Fibroblast of villous mesenchyme (primary cell): ENCODE results near the gene HMG20A. TPM values are rescaled to one million over a fixed set of nuclear protein-coding genes. Genes with fewer than 3 reads are reported as not detected.
A peak's percentile ranks its signal among the peaks of the same experiment; 100 is the strongest.

Experiments used
- DNase-seq: peaks from one replicate; pipeline ENCODE4 v3.0.0-alpha.2; 2010; ENCODE audit warnings: low read depth
- H3K4me3 ChIP-seq: 2 replicates; pipeline ENCODE4 v1.5.1; 2011; ENCODE audit warnings: low read depth, mild to moderate bottlenecking, low read length
- CTCF ChIP-seq: IDR thresholded peaks from 2 replicates; pipeline ENCODE4 v1.5.1; 2012; ENCODE audit warnings: low read depth, mild to moderate bottlenecking, low read length; ENCODE audit not compliant: insufficient read depth
- total RNA-seq: library from RNA; depleted of rRNA; stranded (reverse); fragments of >200 nt; gene quantifications from 2 replicates; pipeline ENCODE4 v1.2.3, GENCODE V29; 2012

The HMG20A gene
- total RNA-seq, 1 donor, result 36.7 TPM

GRCh38 chr15:77480859-77481633 lies 60.4 kb downstream of the HMG20A start:
- H3K4me3 ChIP-seq, result no peak overlapping the region
- DNase-seq, result no peak
- TF ChIP-seq CTCF, result no peak

- DNase-seq, result peak; percentile 37
- H3K4me3 ChIP-seq, result no peak overlapping the region
- no peak for TF ChIP-seq CTCF
Measured at GRCh38 chr15:77481670-77482069, 61.0 kb downstream of the HMG20A start.

- DNase-seq, result peak; percentile 80
- no peak for TF ChIP-seq CTCF
- no peak overlapping the region for H3K4me3 ChIP-seq
Measured at GRCh38 chr15:77482570-77482969, 61.9 kb downstream of the HMG20A start.

GRCh38 chr15:77483425-77484140 lies 62.9 kb downstream of the HMG20A start:
- no peak for TF ChIP-seq CTCF
- H3K4me3 ChIP-seq, result no peak overlapping the region
- DNase-seq, result no peak

- no peak overlapping the region for H3K4me3 ChIP-seq
- no peak for TF ChIP-seq CTCF
- DNase-seq, result no peak
Measured at GRCh38 chr15:77484994-77485393, 64.3 kb downstream of the HMG20A start.

- TF ChIP-seq CTCF, result no peak
- no peak for DNase-seq
- H3K4me3 ChIP-seq, result no peak overlapping the region
Measured at GRCh38 chr15:77486542-77487468, 66.1 kb downstream of the HMG20A start.
